Activated CD8-positive, alpha-beta memory T cell treated with anti-CD3 and anti-CD28 coated beads for 36 hours (primary cell): Measurements from ENCODE around the gene UROC1. TPM values are rescaled to one million over a fixed set of nuclear protein-coding genes. Genes with fewer than 3 reads are reported as not detected.

ENCODE experiments used
- CTCF ChIA-PET: fragments of 350-600 bp; sonication (Branson Sonifier 250); formaldehyde crosslinking; loops from one replicate; lab custom pipeline; 2021; ENCODE audit warnings: antibody characterized with exemption; lab: Charles Lee
- POLR2A ChIA-PET: fragments of 350-600 bp; sonication (Branson Sonifier 250); formaldehyde crosslinking; loops from one replicate; lab custom pipeline; 2021; ENCODE audit warnings: antibody characterized with exemption; lab: Charles Lee
- total RNA-seq, 2 experiments: library from RNA; stranded (reverse); gene quantifications; one replicate each; pipeline ENCODE4 v1.2.3, GENCODE V29; 2021

The UROC1 gene
- total RNA-seq, 2 experiments from 2014 or later = not detected

- ChIA-PET CTCF (no interaction called here), POLR2A (no interaction called here)
These were observed 63.0 kb downstream of the UROC1 start for GRCh38 chr3:126454437-126455198.

- ChIA-PET CTCF (no interaction called here), POLR2A (no interaction called here)
These were observed 63.5 kb downstream of the UROC1 start for GRCh38 chr3:126454025-126454424.

- ChIA-PET POLR2A (interaction anchor here (0.6 to 0.7 kb wide), 2 partner anchors 19 to 384 kb away, joined by 3 to 7 read pairs; no protein-coding TSS in a partner anchor), CTCF (no interaction called here)
These were observed 65.4 kb downstream of the UROC1 start for GRCh38 chr3:126452213-126452612.

- CTCF ChIA-PET = no interaction called here
These were observed 66.1 kb downstream of the UROC1 start for GRCh38 chr3:126451511-126451910.

GRCh38 chr3:126450744-126451143 is 66.8 kb downstream of the UROC1 start:
- ChIA-PET POLR2A (no interaction called here), CTCF (no interaction called here)

More at GRCh38 chr3:126451511-126451910, 66.1 kb downstream of the UROC1 start:
- POLR2A ChIA-PET = interaction anchor here (0.6 kb wide), 1 partner anchor 508 kb away, joined by 3 read pairs; no protein-coding TSS in a partner anchor

GRCh38 chr3:126450219-126450618 is 67.4 kb downstream of the UROC1 start:
- ChIA-PET POLR2A (no interaction called here), CTCF (no interaction called here)

GRCh38 chr3:126449621-126450051 is 67.9 kb downstream of the UROC1 start:
- POLR2A ChIA-PET = no interaction called here

GRCh38 chr3:126448893-126449180 is 68.7 kb downstream of the UROC1 start:
- CTCF ChIA-PET = no interaction called here

More at GRCh38 chr3:126449621-126450051, 67.9 kb downstream of the UROC1 start:
- CTCF ChIA-PET = no interaction called here

GRCh38 chr3:126448136-126448892 is 69.3 kb downstream of the UROC1 start:
- CTCF ChIA-PET = no interaction called here
- POLR2A ChIA-PET = no interaction called here

More at GRCh38 chr3:126448893-126449180, 68.7 kb downstream of the UROC1 start:
- POLR2A ChIA-PET = no interaction called here

- ChIA-PET POLR2A (no interaction called here), CTCF (no interaction called here)
These were observed 70.0 kb downstream of the UROC1 start for GRCh38 chr3:126447456-126448106.

GRCh38 chr3:126446791-126447190 is 70.8 kb downstream of the UROC1 start:
- POLR2A ChIA-PET = no interaction called here

GRCh38 chr3:126446301-126446700 is 71.3 kb downstream of the UROC1 start:
- ChIA-PET POLR2A (no interaction called here), CTCF (no interaction called here)

More at GRCh38 chr3:126446791-126447190, 70.8 kb downstream of the UROC1 start:
- CTCF ChIA-PET = no interaction called here

GRCh38 chr3:126445506-126445905 is 72.1 kb downstream of the UROC1 start:
- ChIA-PET CTCF (no interaction called here), POLR2A (no interaction called here)

- ChIA-PET CTCF (no interaction called here), POLR2A (no interaction called here)
These were observed 74.7 kb downstream of the UROC1 start for GRCh38 chr3:126442856-126443242.

- ChIA-PET POLR2A (interaction anchor here (0.5 kb wide), 1 partner anchor 31 kb away, joined by 3 read pairs; no protein-coding TSS in a partner anchor), CTCF (no interaction called here)
These were observed 75.3 kb downstream of the UROC1 start for GRCh38 chr3:126442094-126442855.

- ChIA-PET CTCF (no interaction called here), POLR2A (interaction anchor here (0.5 kb wide), 1 partner anchor 32 kb away, joined by 3 read pairs; no protein-coding TSS in a partner anchor)
These were observed 76.2 kb downstream of the UROC1 start for GRCh38 chr3:126441256-126441880.

- CTCF ChIA-PET = no interaction called here
- POLR2A ChIA-PET = no interaction called here
These were observed 76.9 kb downstream of the UROC1 start for GRCh38 chr3:126440709-126440995.

GRCh38 chr3:126439968-126440708 is 77.4 kb downstream of the UROC1 start:
- ChIA-PET CTCF (no interaction called here), POLR2A (no interaction called here)
